ENCODE data around the gene SERPINE3.

The SERPINE3 gene

DNA sequence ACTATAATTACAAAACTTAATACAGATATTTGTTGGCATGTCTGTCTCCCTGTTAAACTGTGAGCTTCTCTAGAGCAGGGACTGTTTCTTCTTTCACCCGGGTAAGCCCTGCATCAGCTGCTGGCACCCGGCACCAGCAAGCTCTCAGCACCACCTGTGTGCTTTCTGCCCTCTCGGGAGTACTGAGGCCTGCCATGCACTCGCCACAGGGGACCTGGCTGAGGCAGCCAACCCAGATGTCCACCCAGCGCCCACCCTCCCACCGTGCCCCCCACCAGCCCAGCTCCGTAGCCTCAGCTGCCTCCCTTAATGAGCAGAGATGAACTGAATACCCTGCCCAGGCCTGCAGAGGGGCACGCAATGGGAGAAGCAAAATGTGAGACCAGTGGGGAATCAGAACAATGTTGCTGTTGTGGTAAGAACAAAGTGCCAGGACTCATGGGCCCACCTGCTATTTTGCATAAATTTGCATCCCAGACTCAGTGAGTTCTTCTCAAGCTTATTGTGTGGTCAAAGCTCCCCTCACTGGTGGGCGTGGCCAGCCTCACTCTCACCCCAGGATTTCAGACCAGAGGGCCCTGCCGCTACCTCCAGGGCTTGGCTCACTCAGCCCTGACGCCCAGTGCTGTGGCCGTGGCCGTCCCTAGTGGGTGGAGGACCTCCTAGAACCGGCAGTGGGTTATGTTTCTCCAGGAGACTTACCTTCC, 14.6 kb upstream of the SERPINE3 start:
- Histone ChIP-seq H2AFZ (ENCODE audit: low read length) (no peak overlapping the region), H3K27me3 (replicated peaks; ENCODE audit: insufficient read depth, low read length) (no peaks in the 10 kb centered on the region), H3K9me3 (replicated peaks; ENCODE audit: insufficient read depth, low read length) (no peaks in the 10 kb centered on the region), H3K4me3 (ENCODE audit: low read length) (no peak overlapping the region), H3K4me1 (ENCODE audit: low read length) (no peaks in the 10 kb centered on the region), H3K27ac (ENCODE audit: low read length) (no peak overlapping the region), H3K79me2 (ENCODE audit: low read length) (no peaks in the 10 kb centered on the region), H3K9me2 (replicated peaks; ENCODE audit: insufficient read depth, low read length) (no peaks in the 10 kb centered on the region), H3K9ac (ENCODE audit: low read length) (no peak overlapping the region), H3K36me3 (replicated peaks; ENCODE audit: insufficient read depth, low read length) (no peaks in the 10 kb centered on the region), H3F3A (ENCODE audit: insufficient read depth, low read length) (no peaks in the 10 kb centered on the region), H3K4me2 (ENCODE audit: low read depth, low read length) (no peak overlapping the region), H4K20me1 (ENCODE audit: insufficient read depth, low read length) (no peaks in the 10 kb centered on the region)
- TF ChIP-seq CTCF (IDR thresholded peaks at IDR 0.05; ENCODE audit: low read length), result no peak
- TF ChIP-seq EZH2phosphoT487 (IDR thresholded peaks at IDR 0.05; ENCODE audit: low read length), result no peak
- no peak for TF ChIP-seq EZH2 (optimal IDR thresholded peaks at IDR 0.05; ENCODE audit: low read depth, low read length)
- no peak for DNase-seq

GRCh38 chr13:51325837-51326236, 13.7 kb upstream of the SERPINE3 start:
- Histone ChIP-seq H3K4me2 (ENCODE audit: low read depth, low read length) (no peak overlapping the region), H3K27ac (ENCODE audit: low read length) (no peak overlapping the region), H3F3A (ENCODE audit: insufficient read depth, low read length) (no peaks in the 10 kb centered on the region), H3K4me3 (ENCODE audit: low read length) (no peak overlapping the region), H3K36me3 (replicated peaks; ENCODE audit: insufficient read depth, low read length) (no peaks in the 10 kb centered on the region), H3K9me3 (replicated peaks; ENCODE audit: insufficient read depth, low read length) (no peaks in the 10 kb centered on the region), H3K4me1 (ENCODE audit: low read length) (0 out of 2 replicates have a peak, but pooled peaks cover under 1% of the 10 kb centered on the region), H4K20me1 (ENCODE audit: insufficient read depth, low read length) (no peaks in the 10 kb centered on the region), H2AFZ (ENCODE audit: low read length) (no peak overlapping the region), H3K9me2 (replicated peaks; ENCODE audit: insufficient read depth, low read length) (no peaks in the 10 kb centered on the region), H3K9ac (ENCODE audit: low read length) (no peak overlapping the region), H3K79me2 (ENCODE audit: low read length) (no peaks in the 10 kb centered on the region), H3K27me3 (replicated peaks; ENCODE audit: insufficient read depth, low read length) (no peaks in the 10 kb centered on the region)
- no peak for DNase-seq
- TF ChIP-seq EZH2phosphoT487 (IDR thresholded peaks at IDR 0.05; ENCODE audit: low read length), result no peak
- TF ChIP-seq EZH2 (optimal IDR thresholded peaks at IDR 0.05; ENCODE audit: low read depth, low read length), result no peak

DNA sequence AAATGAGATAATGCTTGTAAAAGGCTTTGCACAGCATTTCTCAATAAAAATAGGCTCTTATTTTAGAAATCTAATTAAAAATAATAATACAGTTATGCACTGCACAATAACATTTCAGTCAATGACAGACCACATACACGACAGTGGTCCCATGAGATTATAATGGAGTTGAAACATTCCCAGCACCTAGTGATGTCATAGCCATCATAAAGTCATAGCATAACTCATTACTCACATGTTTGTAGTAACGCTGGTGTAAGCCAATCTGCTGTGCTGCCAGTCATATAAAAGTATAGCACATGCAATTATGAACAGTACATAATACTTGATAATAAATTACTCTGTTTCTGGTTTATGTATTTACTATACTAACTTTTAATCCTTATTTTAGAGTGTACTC, 12.7 kb upstream of the SERPINE3 start:
- Histone ChIP-seq H3K4me1 (ENCODE audit: low read length) (peaks cover 9% of the 10 kb centered on the region), H3K36me3 (replicated peaks; ENCODE audit: insufficient read depth, low read length) (no peaks in the 10 kb centered on the region), H3K9me2 (replicated peaks; ENCODE audit: insufficient read depth, low read length) (no peaks in the 10 kb centered on the region), H4K20me1 (ENCODE audit: insufficient read depth, low read length) (no peaks in the 10 kb centered on the region), H3K79me2 (ENCODE audit: low read length) (no peaks in the 10 kb centered on the region), H3K4me3 (ENCODE audit: low read length) (no peak overlapping the region), H3K9ac (ENCODE audit: low read length) (no peak overlapping the region), H3K9me3 (replicated peaks; ENCODE audit: insufficient read depth, low read length) (no peaks in the 10 kb centered on the region), H3K27ac (ENCODE audit: low read length) (no peak overlapping the region), H3K4me2 (ENCODE audit: low read depth, low read length) (no peak overlapping the region), H2AFZ (ENCODE audit: low read length) (no peak overlapping the region), H3F3A (ENCODE audit: insufficient read depth, low read length) (no peaks in the 10 kb centered on the region), H3K27me3 (replicated peaks; ENCODE audit: insufficient read depth, low read length) (no peaks in the 10 kb centered on the region)
- DNase-seq, result no peak
- TF ChIP-seq EZH2phosphoT487 (IDR thresholded peaks at IDR 0.05; ENCODE audit: low read length) (no peak), CTCF (IDR thresholded peaks at IDR 0.05; ENCODE audit: low read length) (no peak), EZH2 (optimal IDR thresholded peaks at IDR 0.05; ENCODE audit: low read depth, low read length) (no peak)

DNA sequence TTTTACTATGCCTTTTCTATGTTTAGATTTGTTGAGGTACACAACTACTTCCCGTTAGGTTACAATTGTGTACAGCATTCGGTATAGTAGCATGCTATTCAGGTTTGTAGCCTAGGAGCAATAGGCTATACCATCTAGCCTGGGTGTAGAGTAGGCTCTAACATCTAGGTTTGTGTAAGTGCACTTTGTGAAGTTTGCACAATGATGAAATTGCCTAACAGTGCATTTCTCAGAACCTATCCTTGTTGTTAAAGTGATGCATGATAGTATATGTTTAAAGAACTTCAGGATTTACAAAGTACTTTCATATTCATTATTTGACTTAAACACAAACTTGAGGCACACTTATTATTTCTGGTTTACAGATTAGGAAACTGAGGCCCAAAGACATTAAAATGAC, 11.5 kb upstream of the SERPINE3 start:
- Histone ChIP-seq H4K20me1 (ENCODE audit: insufficient read depth, low read length) (no peaks in the 10 kb centered on the region), H3K27me3 (replicated peaks; ENCODE audit: insufficient read depth, low read length) (no peaks in the 10 kb centered on the region), H3K79me2 (ENCODE audit: low read length) (no peaks in the 10 kb centered on the region), H3K4me2 (ENCODE audit: low read depth, low read length) (no peak overlapping the region), H3K9me3 (replicated peaks; ENCODE audit: insufficient read depth, low read length) (no peaks in the 10 kb centered on the region), H3K4me1 (ENCODE audit: low read length) (peaks cover 9% of the 10 kb centered on the region), H3K9ac (ENCODE audit: low read length) (no peak overlapping the region), H2AFZ (ENCODE audit: low read length) (no peak overlapping the region), H3K36me3 (replicated peaks; ENCODE audit: insufficient read depth, low read length) (no peaks in the 10 kb centered on the region), H3F3A (ENCODE audit: insufficient read depth, low read length) (no peaks in the 10 kb centered on the region), H3K9me2 (replicated peaks; ENCODE audit: insufficient read depth, low read length) (no peaks in the 10 kb centered on the region), H3K27ac (ENCODE audit: low read length) (no peak overlapping the region), H3K4me3 (ENCODE audit: low read length) (no peak overlapping the region)
- DNase-seq, result no peak
- TF ChIP-seq EZH2 (optimal IDR thresholded peaks at IDR 0.05; ENCODE audit: low read depth, low read length) (no peak), EZH2phosphoT487 (IDR thresholded peaks at IDR 0.05; ENCODE audit: low read length) (no peak), CTCF (IDR thresholded peaks at IDR 0.05; ENCODE audit: low read length) (no peak)

Measured in MM.1S (cell line).